ENCODE measurements around the gene OPCML.
A peak's percentile ranks its signal among the peaks of the same experiment; 100 is the strongest.

Gene OPCML

GRCh38 chr11:133175103-133175502, 357.2 kb downstream of the OPCML start:
- no peak for TF ChIP-seq CTCF (IDR thresholded peaks at IDR 0.05; ENCODE audit: unreplicated experiment in 3 of 3)
- Mint-ChIP-seq H3K9me3 (no peaks in the 10 kb centered on the region), H3K4me3 (no peak overlapping the region), H3K36me3 (ENCODE audit: low read depth) (no peaks in the 10 kb centered on the region), H3K4me1 (peaks cover 15% of the 10 kb centered on the region), H3K27me3 (ENCODE audit: low read depth) (peaks cover 22% of the 10 kb centered on the region), H3K27ac (no peak overlapping the region)

- H3K4me1 Mint-ChIP-seq: peaks cover 15% of the 10 kb centered on the region
- H3K36me3 Mint-ChIP-seq (ENCODE audit: low read depth): no peaks in the 10 kb centered on the region
- H3K4me3 Mint-ChIP-seq: no peak overlapping the region
- peaks cover 12% of the 10 kb centered on the region for H3K27me3 Mint-ChIP-seq (ENCODE audit: low read depth)
- peak overlapping the region in 1 of 3 experiments; percentile 8 for H3K27ac Mint-ChIP-seq
- TF ChIP-seq CTCF (IDR thresholded peaks at IDR 0.05; ENCODE audit: unreplicated experiment in 3 of 3): no peak
- H3K9me3 Mint-ChIP-seq: no peaks in the 10 kb centered on the region
Measured at GRCh38 chr11:133173810-133174412, 358.4 kb downstream of the OPCML start.

GRCh38 chr11:133172349-133172748, 360.0 kb downstream of the OPCML start:
- Mint-ChIP-seq H3K27me3 (ENCODE audit: low read depth) (peaks cover 22% of the 10 kb centered on the region), H3K4me3 (no peak overlapping the region), H3K27ac (no peak overlapping the region), H3K36me3 (ENCODE audit: low read depth) (no peaks in the 10 kb centered on the region), H3K4me1 (peaks cover 15% of the 10 kb centered on the region), H3K9me3 (no peaks in the 10 kb centered on the region)
- TF ChIP-seq CTCF (IDR thresholded peaks at IDR 0.05; ENCODE audit: unreplicated experiment in 3 of 3): no peak

- Mint-ChIP-seq H3K27me3 (ENCODE audit: low read depth) (peaks cover 16% of the 10 kb centered on the region), H3K27ac (no peak overlapping the region), H3K36me3 (ENCODE audit: low read depth) (no peaks in the 10 kb centered on the region), H3K4me1 (peaks cover 12% of the 10 kb centered on the region), H3K4me3 (no peak overlapping the region), H3K9me3 (no peaks in the 10 kb centered on the region)
- no peak for TF ChIP-seq CTCF (IDR thresholded peaks at IDR 0.05; ENCODE audit: unreplicated experiment in 3 of 3)
Measured at GRCh38 chr11:133171374-133171773, 360.9 kb downstream of the OPCML start.

GRCh38 chr11:133168016-133168415, 364.3 kb downstream of the OPCML start:
- TF ChIP-seq CTCF (IDR thresholded peaks at IDR 0.05; ENCODE audit: unreplicated experiment in 3 of 3): no peak
- H3K36me3 Mint-ChIP-seq (ENCODE audit: low read depth): no peaks in the 10 kb centered on the region

GRCh38 chr11:133166662-133167061, 365.6 kb downstream of the OPCML start:
- peaks cover 37% of the 10 kb centered on the region for H3K27me3 Mint-ChIP-seq (ENCODE audit: low read depth)
- no peak for TF ChIP-seq CTCF (IDR thresholded peaks at IDR 0.05; ENCODE audit: unreplicated experiment in 3 of 3)
- peaks cover 12% of the 10 kb centered on the region for H3K4me1 Mint-ChIP-seq
- no peaks in the 10 kb centered on the region for H3K36me3 Mint-ChIP-seq (ENCODE audit: low read depth)
- no peak overlapping the region for H3K27ac Mint-ChIP-seq
- no peak overlapping the region for H3K4me3 Mint-ChIP-seq
- no peaks in the 10 kb centered on the region for H3K9me3 Mint-ChIP-seq

More at GRCh38 chr11:133168016-133168415, 364.3 kb downstream of the OPCML start:
- H3K27ac Mint-ChIP-seq: no peak overlapping the region
- no peaks in the 10 kb centered on the region for H3K9me3 Mint-ChIP-seq
- H3K4me1 Mint-ChIP-seq: peaks cover 15% of the 10 kb centered on the region
- peaks cover 29% of the 10 kb centered on the region for H3K27me3 Mint-ChIP-seq (ENCODE audit: low read depth)
- H3K4me3 Mint-ChIP-seq: no peak overlapping the region
